A549 treated with AZD9567 at 1 μM for 4 hours (cell line): Measurements from ENCODE around the gene ASPM. TPM values are rescaled to one million over a fixed set of nuclear protein-coding genes. Genes with fewer than 3 reads are reported as not detected.

ENCODE experiments used
- total RNA-seq: library from RNA; stranded (reverse); fragments of 200-300 nt; extraction: Qiagen RNA extraction; gene quantifications from 5 replicates; pipeline ENCODE4 v1.2.3, GENCODE V29; 2022; ENCODE audit not compliant: insufficient read depth

Gene ASPM
- total RNA-seq, result 19.8 to 25.4 TPM (median 23.6 TPM) in 5 replicates

GRCh38 chr1:197146101-197147095 is at the start of gene ASPM:
TSS of gene ASPM (minus strand) at chr1:197146669. CDS start at chr1:197146437, 232 bp downstream.

DNA sequence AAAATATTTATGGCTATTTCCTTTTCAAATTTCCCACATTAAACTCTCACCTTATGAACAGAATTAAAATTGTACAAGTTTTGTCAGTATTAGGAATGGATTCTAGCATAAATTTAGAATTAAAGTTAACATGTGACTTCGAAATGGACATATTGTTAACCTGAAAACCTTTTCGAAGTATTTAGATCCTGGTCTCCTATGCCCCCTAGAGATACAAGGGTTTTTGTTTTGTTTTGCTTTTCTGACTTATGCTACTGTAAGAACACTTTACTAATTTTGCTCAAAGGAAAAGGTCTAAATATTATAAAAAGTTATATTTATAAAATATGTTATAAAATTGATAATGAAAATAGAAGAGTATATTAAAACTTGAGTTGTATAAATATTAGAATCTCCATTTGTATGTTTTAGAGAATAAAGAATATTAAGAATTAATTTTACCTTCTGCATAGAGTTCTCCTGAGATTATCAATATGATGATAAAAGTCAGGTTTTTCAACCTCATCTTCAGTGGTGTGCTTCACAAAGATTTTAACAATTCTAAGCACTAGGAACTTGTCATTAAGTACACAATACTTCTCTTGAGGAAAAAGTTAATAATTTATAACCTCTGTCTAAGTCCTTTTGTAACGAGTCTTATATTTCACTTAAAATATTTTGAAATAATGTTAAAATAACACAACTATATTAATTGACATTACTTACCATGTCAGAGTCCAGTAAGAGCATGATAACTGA is 79.6 kb downstream of the ASPM start, which contains the start of gene F13B:
Gene F13B, minus strand, starts transcription at position 542 of the 738 bp plus-strand sequence. Its CDS starts 37 bp downstream, at position 505.

Other genes starting within 250 kb of the ASPM start
- gene CFHR2, start 202.9 kb downstream of the ASPM start, total RNA-seq, result not detected in 5 replicates
- not detected in 5 replicates for gene CFHR5, start 169.1 kb downstream of the ASPM start, total RNA-seq
- gene F13B, start 79.4 kb downstream of the ASPM start, total RNA-seq, result 0.05 to 0.13 TPM (median 0.08 TPM) in 4 of 5 replicates, not detected in the other
- 2.1 to 5.2 TPM (median 3.5 TPM) in 5 replicates for gene ZBTB41, start 54.6 kb upstream of the ASPM start, total RNA-seq
- gene CRB1, start 121.6 kb upstream of the ASPM start, total RNA-seq, result not detected in 5 replicates